Kidney glomerular epithelial cell (primary cell): ENCODE data around the gene COL18A1.

Experiments used
- DNase-seq: peaks from one replicate; lab custom pipeline; 2025; lab: John Stamatoyannopoulos, UW

Gene COL18A1

GRCh38 chr21:45383111-45383614, 21.8 kb upstream of the COL18A1 start:
- DNase-seq: no peak

DNA sequence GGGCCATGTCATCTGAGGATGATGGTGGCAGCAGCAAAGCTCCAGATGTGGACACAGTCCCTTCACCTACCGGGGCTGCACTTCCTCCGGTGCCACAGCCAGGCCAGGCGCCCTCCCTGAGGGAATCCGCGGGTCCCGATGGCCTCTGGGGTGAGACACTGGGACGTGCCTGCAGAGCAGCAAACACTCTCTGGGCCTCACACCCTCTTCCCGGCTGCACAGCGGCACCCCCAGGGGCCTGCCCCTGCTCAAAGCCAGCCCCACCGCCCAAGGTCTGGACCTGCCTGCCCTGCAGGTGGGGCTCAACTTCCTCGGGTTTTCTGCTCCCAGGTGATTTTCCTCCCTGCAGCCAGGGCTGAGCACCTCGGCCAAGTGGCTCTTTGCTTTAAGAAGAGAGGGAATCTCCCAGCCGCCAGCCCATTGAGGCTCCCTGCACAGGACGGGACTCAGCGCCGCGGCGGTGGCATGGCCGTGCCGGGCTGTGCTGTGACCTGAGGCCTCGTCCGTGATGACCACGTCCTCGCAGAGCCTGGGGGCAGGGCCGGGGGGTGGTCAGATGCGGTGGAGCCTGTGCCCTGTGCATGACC, 21.3 kb upstream of the COL18A1 start:
- no peak for DNase-seq

- no peak for DNase-seq
Measured at GRCh38 chr21:45384656-45385548, 20.1 kb upstream of the COL18A1 start.

DNA sequence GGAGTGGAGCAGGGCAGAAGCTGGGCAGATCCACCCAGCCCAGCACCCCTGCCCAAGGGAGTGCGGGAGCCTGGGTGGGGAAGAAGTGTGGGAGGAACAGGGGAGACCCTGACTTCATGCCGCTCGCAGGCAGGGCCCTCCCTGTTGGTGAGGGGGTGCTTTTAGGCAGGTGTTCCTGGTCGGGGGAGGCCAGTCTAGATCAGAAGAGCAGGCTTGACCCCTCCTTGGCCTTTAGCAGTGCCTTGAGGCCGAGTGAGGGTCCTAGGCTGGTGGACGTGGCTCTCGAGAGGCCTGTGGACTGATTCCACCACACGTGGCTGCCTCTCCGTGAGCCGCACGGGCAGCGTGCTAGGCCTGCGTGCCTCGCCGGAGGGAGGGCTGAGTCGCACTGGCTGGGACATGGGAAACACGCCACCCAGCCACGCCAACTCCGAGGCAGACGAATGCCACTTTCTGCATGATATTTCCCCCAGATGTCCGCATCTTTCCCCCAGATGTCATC, 19.4 kb upstream of the COL18A1 start:
- no peak for DNase-seq

DNA sequence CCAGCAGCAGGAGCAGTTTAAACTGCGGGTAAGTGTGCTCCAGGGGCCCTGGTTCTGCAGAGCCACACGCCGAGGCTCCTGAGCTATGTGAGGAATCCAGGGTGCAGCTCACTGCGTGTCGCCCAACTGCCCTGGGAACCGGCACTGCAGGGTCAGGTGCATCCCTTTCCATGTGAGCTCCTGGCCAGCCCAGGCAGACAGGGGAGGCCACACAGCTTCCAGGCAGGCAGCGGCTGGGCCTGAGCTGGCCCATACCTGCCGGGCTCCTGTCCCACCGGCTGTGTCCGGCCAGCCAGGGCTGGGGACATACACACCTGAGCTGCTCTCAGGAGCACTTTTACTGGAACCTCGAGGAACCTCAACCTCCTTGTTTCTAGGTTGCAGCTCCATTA, 18.6 kb upstream of the COL18A1 start:
- no peak for DNase-seq

DNA sequence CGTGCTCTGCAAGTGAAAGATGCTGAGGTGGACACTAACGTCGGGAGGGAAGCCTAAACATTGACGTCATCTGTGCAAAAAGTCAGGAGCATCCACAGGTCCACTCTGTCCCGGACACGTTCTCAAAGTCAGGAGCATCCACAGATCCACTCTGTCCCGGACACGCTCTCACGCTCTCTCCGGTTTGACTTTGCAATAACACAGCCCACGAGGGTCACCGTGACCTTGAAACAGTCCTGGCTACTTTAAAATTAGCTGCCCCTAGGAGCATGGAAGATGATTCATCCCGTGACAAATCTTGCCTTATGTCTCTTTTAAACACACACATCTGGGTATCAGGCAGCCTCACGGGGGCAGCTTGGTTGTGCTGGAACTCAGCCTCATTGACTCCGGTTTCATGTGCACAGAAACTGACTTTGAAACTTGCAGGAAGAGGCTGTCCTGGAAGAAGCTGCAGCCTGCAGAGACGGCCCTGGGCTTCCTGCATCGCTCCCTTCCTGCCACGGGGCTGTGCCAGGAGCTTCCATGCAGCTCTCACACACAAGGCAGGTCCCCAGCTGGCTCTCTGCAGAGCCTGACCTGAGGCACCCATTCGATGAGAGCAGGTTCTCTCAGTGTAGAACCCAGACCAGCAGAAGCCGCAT, 18.1 kb upstream of the COL18A1 start:
- DNase-seq: peak; percentile 77

DNA sequence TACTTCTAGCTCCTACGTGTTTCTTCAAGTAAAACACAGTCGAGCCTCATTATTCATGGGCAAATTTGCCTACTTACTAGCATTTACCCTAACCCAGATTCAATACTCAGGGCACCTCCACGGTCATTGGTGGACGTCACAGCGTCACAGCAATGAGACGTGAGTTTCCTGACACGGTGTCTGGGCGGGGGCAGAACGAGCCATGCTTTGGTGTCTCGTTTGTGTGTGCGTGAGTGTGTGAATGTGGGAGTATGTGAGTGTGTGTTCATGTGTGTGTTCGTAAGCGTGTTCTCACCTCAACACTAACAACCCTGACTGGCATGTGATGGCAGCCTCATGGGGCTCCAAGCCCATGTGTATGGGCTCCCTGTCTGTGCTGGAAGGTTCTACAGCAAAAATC, 17.5 kb upstream of the COL18A1 start:
- no peak for DNase-seq

DNA sequence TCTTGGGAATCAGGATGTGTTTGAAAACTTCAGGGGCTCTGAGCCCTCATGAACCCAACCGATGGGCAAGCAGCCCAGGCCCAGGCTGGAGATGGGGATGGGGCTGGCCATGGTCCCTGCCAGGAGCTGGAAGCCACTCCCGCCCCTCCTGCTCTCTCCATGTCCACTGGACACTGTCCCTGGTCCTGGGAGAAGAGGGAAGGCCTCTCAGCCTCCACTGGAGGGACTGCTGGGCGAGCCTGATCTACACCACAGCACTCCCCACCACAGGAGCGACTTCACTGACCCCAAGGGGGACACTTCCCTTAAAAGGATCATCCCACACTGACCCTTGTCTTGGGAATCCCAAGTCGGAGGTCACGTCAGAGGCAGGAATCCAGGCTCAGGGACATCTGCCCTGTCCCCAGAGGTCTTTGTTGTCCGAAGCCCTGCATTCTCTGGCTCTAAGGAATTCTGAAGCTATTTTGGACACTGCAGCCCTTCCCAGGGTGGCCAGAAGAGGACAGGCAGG, 16.9 kb upstream of the COL18A1 start:
- no peak for DNase-seq

DNA sequence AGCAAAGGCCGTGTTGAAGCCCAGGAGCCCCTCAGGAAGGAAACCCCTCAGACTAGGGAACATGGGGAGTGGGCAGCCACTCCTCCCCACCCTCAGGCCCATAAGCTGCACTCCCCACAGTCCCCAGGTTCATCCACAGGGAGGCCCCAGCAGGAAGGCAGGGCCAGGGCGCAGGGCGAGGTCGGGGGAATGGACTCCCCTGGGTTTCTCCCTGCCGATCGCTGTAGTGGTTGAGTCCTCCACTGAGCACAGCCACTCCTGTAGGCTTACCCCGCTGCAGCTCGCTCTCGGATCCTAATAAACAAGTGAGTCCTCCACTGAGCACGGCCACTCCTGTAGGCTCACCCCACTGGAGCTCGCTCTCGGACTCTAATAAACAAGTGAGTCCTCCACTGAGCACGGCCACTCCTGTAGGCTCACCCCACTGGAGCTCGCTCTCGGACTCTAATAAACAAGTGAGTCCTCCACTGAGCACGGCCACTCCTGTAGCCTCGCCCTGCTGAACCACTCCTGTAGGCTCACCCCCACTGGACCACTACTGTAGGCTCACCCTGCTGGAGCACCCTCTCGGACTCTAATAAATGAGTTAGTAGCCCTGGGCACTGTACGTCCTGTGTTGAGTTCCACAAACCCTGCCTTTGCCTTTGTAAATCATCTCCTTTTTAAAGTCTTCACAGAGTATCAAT, 16.2 kb upstream of the COL18A1 start:
- DNase-seq: no peak

DNA sequence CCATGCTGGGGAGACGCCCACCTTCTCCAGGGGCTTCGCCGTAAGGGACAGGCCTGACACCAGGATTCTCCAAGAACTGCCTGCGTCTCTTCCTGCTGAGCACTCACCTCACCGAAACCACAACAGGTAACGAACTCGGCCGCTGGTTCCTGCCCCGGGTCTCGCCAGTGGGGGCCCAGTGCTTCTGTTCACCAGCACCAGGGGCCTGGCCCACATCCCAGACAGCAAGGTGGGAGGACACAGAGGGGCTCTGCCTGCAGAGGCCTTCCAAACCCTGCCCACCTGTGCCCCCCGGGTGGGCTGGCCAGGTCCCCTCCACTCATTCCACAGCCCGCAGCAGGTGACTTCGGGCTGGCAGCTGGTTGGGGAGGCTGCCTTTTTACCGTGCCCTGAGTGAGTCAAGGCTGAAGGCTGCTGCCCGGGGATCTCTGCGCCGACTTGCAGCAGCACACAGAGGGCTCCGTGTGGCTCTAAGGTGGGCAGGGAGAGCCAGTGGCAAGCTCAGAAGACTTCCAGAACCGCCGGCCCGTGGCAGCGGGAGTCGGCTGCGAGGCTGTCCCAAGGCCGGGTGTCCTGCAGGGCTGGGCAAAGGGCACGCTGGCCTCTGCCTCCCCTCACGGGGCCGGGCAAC, 14.7 kb upstream of the COL18A1 start:
- no peak for DNase-seq

DNA sequence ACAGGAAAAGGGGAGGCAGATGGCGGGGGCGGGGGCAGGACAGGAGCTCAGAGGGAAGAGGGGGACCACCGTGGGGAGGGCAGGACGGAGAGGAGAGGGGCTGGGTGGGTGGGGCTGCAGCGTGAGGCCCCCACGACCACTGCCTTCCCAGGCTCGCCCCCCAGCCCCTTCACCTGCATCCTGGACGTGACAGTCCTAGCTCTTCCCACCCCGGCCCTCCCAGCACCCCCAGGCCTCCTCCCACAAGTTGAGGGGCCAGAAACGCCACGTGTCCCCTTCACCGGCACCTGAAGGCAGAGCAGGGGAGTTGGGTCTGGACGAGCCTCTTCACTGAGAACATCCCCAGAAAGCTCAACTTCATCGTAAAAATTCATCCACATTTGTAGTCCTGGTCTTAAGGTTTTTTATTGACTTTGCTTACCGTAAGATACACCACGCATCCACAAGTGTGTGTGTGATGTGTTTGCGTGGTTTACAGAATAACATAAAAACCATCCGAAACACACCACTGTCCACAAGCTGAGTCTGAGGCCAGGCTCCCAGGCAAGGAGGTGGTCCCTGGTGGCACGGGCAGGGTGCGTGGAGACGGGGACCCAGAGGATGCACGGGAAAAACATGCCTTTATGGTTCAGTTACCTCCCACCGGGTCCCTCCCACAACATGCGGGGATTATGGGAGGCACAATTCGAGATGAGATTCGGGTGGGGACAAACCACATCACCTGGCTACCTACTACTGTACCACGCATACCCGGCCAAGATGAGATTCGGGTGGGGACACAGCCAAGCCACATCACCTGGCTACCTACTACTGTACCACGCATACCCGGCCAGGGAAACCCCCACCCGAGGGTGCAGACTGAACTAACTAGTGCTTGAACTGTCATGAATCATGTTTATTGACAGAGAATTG, 13.9 kb upstream of the COL18A1 start:
- DNase-seq: no peak

- no peak for DNase-seq
Measured at GRCh38 chr21:45391743-45392572, 13.0 kb upstream of the COL18A1 start.

- DNase-seq: no peak
Measured at GRCh38 chr21:45392573-45392971, 12.4 kb upstream of the COL18A1 start.

DNA sequence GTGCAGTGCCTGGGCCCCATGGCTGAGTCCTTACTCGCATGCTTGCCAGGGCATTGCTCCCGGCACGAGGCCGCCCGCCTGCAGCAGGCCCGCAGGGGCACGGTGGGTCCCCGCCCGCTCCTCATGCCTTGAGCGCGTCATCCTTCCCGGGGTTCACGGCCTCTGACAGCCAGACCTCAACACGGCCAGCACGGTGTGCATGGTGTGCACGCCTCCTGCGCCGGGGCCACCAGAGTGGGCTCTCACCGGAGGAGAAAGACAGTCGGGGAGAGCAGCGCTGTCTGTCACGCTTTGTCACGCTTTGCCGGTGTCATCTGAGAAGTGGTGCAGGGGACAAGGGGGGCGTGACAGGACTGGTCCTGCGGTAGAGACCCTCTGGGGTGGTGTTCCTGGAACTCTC, 11.9 kb upstream of the COL18A1 start:
- DNase-seq: no peak

- DNase-seq: no peak
Measured at GRCh38 chr21:45393833-45394638, 10.9 kb upstream of the COL18A1 start.

GRCh38 chr21:45396620-45396995, 8.4 kb upstream of the COL18A1 start:
- no peak for DNase-seq

DNA sequence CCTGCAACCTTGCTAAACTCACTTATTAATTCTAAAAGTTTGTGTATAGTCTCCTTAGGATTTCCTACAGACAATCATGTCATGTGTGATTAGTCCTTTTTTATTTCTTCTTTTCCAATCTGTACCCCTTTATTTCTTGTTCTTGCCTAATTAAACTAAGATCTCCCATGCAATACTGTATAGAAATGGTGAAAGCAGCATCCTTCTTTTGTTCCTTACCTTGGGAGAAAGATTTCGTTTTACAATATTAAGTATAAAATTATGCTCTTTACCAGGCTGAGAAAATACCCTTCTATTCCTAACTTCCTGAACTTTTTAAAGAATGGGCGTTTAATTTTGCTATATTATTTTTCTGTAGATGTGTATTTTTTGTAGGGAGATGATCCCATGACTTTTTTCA, 7.6 kb upstream of the COL18A1 start:
- DNase-seq: no peak

DNA sequence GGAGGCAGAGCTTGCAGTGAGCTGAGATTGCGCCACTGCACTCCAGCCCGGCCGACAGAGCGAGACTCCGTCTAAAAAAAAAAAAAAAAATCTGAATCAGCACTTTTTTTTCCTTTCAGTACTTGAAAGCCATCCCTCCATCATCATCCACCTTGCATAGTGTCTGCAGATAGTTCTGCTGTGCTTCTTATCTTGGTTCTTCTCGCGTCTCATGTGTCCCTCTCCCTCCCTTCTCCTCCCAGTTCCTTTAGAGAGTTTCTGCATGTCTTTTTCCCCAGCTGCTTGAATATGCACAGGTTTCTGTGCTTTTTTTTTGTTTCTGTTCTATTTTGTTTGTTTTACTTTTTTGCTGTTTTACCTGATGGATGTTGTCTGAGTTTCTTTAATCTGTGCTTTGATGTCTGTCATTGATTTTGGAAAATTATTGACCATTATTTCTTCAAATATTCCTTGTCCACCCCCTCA, 3.9 kb upstream of the COL18A1 start:
- DNase-seq: no peak
